Stimulated activated CD4-positive, alpha-beta T cell treated with anti-CD3 and anti-CD28 coated beads, Interleukin-1b, Interleukin-23, amount 100 ng/mL, for 48 hours (primary cell): ENCODE measurements around the gene PRKN.

Source experiments
- DNase-seq: peaks from one replicate; pipeline ENCODE4 v3.0.0-alpha.2; 2020

PRKN gene

GRCh38 chr6:162727322-162728182 lies at the start of gene PRKN, which contains the start of gene PACRG:
Gene PRKN, minus strand, starts transcription at chr6:162727766.
Gene PACRG, plus strand, starts transcription at chr6:162727974.
- DNase-seq = peak; percentile 97

GRCh38 chr6:162777091-162777490 lies 49.5 kb upstream of the PRKN start:
- DNase-seq = no peak

DNA sequence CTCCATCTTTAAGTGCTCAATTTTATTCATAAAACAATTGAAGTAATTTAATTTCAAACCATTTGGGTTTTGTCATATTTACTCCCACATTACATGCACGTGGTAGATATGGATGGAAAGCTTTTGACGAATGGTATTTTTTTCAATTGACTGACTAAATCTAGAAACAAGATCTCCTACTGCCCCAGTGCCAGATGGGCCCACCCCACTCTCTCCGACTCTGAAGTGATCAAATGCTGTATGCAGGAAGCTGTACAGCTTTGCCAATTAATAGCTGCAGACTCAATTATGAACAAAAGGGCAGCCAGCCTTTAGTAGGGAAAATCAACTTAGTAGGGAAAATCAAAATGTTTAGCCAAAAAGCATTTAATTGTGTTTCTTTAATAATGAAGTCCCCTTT lies 46.4 kb upstream of the PRKN start:
- DNase-seq = no peak

DNA sequence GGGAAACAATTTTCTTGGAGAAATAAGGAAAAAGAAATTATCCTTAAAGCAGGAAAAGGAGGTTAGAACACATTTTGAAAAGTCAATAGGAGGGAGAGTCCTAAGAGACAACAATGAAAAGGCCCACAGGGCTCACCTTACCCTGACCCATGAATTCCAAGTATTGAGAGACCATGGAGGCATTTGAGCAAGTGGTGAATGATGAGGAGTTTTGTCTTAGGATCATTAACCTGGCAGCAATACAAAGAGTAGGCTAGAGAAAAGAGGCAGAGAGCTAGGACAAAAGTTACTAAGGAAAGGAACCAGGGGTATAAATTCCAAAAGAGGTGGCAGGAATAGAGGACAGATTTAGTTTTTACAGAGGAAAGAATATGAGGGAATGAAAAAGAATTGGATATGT lies 44.9 kb upstream of the PRKN start:
- DNase-seq = no peak

- no peak for DNase-seq
These were observed 43.4 kb upstream of the PRKN start for GRCh38 chr6:162770955-162771354.

- no peak for DNase-seq
These were observed 42.6 kb upstream of the PRKN start for GRCh38 chr6:162770136-162770535.

GRCh38 chr6:162753775-162754174 lies 26.2 kb upstream of the PRKN start:
- DNase-seq = no peak

- no peak for DNase-seq
These were observed 23.8 kb upstream of the PRKN start for GRCh38 chr6:162751211-162751859.

- no peak for DNase-seq
These were observed 23.2 kb upstream of the PRKN start for GRCh38 chr6:162750776-162751175.

DNA sequence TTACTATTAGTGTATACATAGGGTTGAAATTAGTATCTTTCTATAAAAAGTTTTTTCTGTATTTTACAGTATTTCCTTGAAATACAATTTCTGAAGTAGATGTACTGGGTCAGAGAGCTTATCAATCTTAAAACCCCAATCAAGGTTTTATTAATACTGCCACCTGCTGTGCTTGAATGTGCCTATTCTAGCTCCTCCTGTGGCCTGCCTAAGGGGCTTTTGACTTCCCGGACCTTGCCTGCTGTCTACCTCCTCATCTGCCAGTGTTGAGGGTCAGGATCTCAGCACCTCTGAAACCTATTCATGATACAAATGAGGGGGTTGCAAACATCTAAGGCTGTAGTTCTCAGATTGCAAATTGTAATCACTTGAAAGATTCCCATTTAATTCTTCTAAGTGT lies 9.4 kb upstream of the PRKN start:
- DNase-seq = no peak

DNA sequence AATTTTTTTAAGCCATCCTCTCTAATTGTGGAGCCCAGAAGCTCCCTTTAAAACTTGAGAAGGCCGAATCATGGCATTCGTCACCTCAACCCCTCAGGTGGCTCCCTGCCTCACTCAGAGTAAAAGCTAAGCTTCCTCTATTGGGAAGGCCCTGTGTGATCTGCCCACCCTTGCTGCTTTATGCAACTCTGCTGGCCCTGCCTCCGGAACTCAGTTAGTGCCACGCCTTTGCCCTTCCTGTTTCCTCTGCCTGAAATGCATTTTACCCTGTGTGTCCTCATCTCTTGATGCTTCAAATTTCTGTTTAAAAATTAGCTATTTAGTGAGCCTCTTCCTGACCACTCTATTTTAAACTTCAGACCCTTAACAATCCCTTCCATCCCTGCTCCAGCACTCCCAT lies 5.9 kb upstream of the PRKN start:
- DNase-seq = no peak

DNA sequence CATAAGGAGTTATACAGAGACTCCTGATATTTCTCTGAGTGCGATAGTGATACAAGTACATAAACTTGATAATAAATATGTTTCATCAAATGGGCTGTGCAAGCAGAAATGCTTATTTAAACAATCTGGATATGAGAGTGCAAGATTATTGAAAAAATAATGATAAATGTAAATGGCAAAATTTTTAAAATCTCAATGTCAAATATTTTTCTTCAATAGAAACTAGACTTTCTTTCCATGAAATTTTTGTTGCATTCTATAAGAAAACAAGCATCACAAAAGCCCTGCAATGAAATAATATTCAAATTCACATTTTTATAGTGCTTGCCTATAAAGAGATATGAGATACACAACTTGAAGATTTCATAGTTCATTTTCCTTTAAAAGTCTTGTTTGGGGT lies 2.9 kb upstream of the PRKN start:
- no peak for DNase-seq

DNA sequence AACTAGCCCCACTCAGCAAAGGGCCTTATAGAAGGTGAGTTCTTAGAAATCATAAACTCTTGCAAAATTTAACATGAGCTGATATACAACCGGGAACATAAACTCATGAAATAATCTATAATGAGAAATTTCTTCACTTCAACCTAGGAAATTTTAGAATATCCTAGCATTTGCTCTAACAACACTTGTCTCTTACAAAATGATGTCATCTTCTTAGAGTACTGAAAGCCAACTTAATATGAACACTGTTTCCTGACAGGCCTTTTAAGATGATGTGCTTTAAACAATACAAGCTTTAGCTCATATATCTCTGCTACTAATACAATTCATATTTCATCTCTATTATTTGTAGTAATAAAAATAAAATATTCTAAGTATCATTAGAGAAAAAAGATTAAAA lies 1.1 kb upstream of the PRKN start:
- DNase-seq = no peak

GRCh38 chr6:162728197-162728596 lies 631 bp upstream of the PRKN start:
- no peak for DNase-seq

GRCh38 chr6:162726947-162727321 lies 632 bp downstream of the PRKN start:
- no peak for DNase-seq

GRCh38 chr6:162722633-162723032 lies 4.9 kb downstream of the PRKN start:
- no peak for DNase-seq

GRCh38 chr6:162722226-162722625 lies 5.3 kb downstream of the PRKN start:
- DNase-seq = no peak

DNA sequence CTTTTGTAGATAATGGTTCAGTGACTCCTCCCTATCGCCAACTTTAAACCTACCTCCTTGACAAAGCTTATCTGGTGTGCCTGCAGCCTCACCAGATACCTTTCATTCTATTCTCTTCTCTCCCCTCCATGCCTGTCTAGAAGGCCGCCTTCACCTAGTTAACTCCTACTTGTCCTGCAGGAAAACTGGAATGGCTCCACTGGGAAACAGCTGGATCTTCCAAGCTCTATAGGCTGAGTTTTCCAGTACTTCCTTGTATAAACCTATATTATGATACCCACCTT lies 6.2 kb downstream of the PRKN start:
- no peak for DNase-seq

DNA sequence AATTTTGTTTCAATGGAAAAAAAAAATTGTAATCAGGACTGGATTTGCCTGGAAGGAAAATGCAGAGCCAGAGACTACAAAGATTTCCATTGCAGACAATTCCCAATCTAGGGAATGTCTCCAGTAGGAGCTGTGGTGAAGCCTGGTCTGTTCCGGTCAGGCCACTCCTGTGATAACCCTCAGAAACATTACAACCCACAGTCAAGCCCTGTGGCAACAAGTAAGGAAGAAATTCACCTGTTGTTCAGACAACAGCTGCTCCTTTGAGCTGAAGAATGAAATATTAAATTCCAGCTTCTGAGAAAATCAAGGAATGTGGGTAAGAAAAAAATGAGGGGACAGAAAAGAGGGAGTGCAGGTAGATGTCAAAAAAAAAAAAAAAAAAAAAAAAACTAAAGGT lies 8.0 kb downstream of the PRKN start:
- DNase-seq = no peak

GRCh38 chr6:162715601-162716000 lies 12.0 kb downstream of the PRKN start:
- no peak for DNase-seq

GRCh38 chr6:162713974-162714780 lies 13.4 kb downstream of the PRKN start:
- no peak for DNase-seq

DNA sequence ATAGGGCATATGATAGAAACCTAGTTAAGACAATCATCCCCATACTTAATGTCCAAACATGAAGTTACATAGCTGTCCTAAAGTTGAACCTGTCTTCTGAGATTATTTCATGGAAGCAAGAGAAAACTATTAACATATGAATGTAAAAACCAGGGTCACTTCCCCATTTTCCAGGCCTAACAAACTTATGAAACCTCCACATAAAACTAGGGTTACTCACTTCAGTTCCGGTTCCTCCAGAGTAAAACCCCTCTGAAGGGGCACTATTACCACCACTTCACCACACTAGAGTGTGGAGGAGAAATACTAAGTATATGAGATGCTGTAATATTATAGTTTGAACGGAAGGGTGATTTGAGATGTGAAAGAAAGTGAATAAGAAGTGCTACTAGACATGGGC lies 14.9 kb downstream of the PRKN start:
- no peak for DNase-seq

DNA sequence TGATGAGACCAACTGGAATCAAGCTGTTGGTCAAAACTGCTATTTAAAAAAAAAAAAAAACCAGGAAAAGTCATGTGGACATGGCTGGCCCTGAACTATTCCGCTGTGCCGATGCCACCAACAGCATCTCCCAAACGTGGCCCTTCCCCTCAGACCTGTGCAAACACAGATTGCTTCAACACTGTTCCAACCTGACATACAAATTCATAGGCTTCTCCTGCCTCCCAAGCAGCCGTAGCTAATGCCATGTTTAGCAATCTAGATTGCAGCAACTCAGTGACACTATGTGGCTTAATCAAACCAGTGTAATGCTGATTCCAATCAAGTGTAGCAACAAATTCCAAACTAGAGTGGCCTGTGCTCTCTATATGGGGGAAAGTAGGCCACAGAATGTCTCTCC lies 16.2 kb downstream of the PRKN start:
- DNase-seq = no peak

DNA sequence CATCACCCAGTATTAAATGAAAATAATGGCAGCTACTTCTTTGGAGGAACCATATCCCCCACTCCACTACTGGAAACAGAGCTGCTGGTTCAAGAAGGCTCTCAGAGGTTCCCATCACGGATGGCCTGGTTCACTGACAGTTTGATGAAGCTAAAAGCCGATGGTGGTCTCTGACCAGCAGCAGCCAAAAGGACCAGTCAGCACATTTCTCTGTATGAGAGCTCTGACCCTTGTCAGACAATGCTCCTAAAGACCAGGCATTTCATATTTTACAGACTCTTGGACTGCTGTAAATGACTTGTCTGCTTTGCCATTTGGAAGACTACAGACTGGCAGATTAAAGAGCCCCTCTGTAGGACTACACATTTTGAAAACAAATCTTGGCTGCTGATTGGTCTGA lies 16.6 kb downstream of the PRKN start:
- DNase-seq = no peak
